RWPE2 (cell line): ENCODE data around the gene SLAMF8.

Experiments used
- ATAC-seq: fragments of 200-7000 bp; cut with Tn5 transposase; 3 replicates; pipeline ENCODE4 v1.9.1; 2021; ENCODE audit warnings: low read depth
- DNase-seq: peaks from one replicate; pipeline ENCODE4 v3.0.0-alpha.2; 2020; ENCODE audit warnings: low spot score
- H3K27ac ChIP-seq: fragments of 450-650 bp; 2 replicates; pipeline ENCODE4 v1.5.1; 2017; ENCODE audit warnings: mild to moderate bottlenecking; ENCODE audit not compliant: poor library complexity, severe bottlenecking
- H3K27me3 ChIP-seq: fragments of 250-450 bp; sonication (Bioruptor Pico); 2 replicates; pipeline ENCODE4 v1.5.1; 2021; ENCODE audit warnings: mild to moderate bottlenecking, moderate library complexity; ENCODE audit not compliant: insufficient read depth, poor library complexity, severe bottlenecking
- H3K36me3 ChIP-seq: fragments of 250-450 bp; sonication (Bioruptor Pico); 2 replicates; pipeline ENCODE4 v1.5.1; 2020; ENCODE audit warnings: low read depth, mild to moderate bottlenecking, moderate library complexity
- H3K4me1 ChIP-seq: fragments of 250-450 bp; sonication (Bioruptor Pico); 2 replicates; pipeline ENCODE4 v1.5.1; 2021; ENCODE audit warnings: mild to moderate bottlenecking, moderate library complexity; ENCODE audit not compliant: insufficient read depth, poor library complexity, severe bottlenecking
- H3K4me3 ChIP-seq: fragments of 250-450 bp; sonication (Bioruptor Pico); 2 replicates; pipeline ENCODE4 v1.5.1; 2021; ENCODE audit warnings: mild to moderate bottlenecking, moderate library complexity; ENCODE audit not compliant: severe bottlenecking
- H3K9me3 ChIP-seq: fragments of 250-450 bp; sonication (Bioruptor Pico); 2 replicates; pipeline ENCODE4 v1.5.1; 2021; ENCODE audit warnings: mild to moderate bottlenecking, moderate library complexity; ENCODE audit not compliant: severe bottlenecking
- CTCF ChIP-seq: fragments of 450-650 bp; IDR thresholded peaks from one replicate; pipeline ENCODE4 v1.5.1; 2017; ENCODE audit warnings: mild to moderate bottlenecking, moderate library complexity; ENCODE audit not compliant: poor library complexity, severe bottlenecking

SLAMF8 gene

GRCh38 chr1:159880430-159880829 lies 53.8 kb downstream of the SLAMF8 start:
- Histone ChIP-seq H3K27ac (peak overlapping the region; percentile 95), H3K9me3 (no peaks in the 10 kb centered on the region)
- DNase-seq: no peak

GRCh38 chr1:159881622-159882526 lies 55.2 kb downstream of the SLAMF8 start:
- DNase-seq: peak; percentile 98
- peak overlapping the region; percentile 95 for H3K27ac ChIP-seq
- ATAC-seq: peak; percentile 93

More at GRCh38 chr1:159880430-159880829, 53.8 kb downstream of the SLAMF8 start:
- no peak overlapping the region for H3K4me3 ChIP-seq
- no peaks in the 10 kb centered on the region for H3K27me3 ChIP-seq
- H3K4me1 ChIP-seq: peaks cover 43% of the 10 kb centered on the region
- no peak for TF ChIP-seq CTCF
- ATAC-seq: no peak
- no peaks in the 10 kb centered on the region for H3K36me3 ChIP-seq

DNA sequence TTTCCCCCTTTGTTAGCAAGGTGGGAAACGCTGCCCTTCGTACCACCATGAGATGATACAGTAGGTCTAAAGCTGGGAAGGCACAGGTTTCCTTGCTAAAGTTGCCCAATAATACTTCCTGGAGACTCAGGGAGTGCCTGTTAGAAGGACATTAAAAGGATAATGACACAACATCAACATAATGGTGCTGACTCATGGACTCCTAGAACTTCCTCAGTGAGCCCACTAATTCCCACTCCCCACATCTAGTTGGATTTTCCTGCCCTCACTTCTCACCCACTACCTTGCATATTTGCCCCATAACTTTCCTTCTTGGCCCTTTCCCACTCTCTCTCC lies 55.8 kb downstream of the SLAMF8 start:
- no peaks in the 10 kb centered on the region for H3K9me3 ChIP-seq
- H3K27ac ChIP-seq: peak overlapping the region; percentile 95
- H3K27me3 ChIP-seq: no peaks in the 10 kb centered on the region
- no peak for TF ChIP-seq CTCF
- peaks cover 43% of the 10 kb centered on the region for H3K4me1 ChIP-seq
- H3K36me3 ChIP-seq: no peaks in the 10 kb centered on the region
- H3K4me3 ChIP-seq: no peak overlapping the region
- DNase-seq: no peak
- ATAC-seq: peak; percentile 18; the same call in 1 of the 3 replicates

More at GRCh38 chr1:159881622-159882526, 55.2 kb downstream of the SLAMF8 start:
- H3K4me3 ChIP-seq: no peak overlapping the region
- H3K9me3 ChIP-seq: no peaks in the 10 kb centered on the region
- peaks cover 43% of the 10 kb centered on the region for H3K4me1 ChIP-seq
- no peak for TF ChIP-seq CTCF
- H3K27me3 ChIP-seq: no peaks in the 10 kb centered on the region
- no peaks in the 10 kb centered on the region for H3K36me3 ChIP-seq

DNA sequence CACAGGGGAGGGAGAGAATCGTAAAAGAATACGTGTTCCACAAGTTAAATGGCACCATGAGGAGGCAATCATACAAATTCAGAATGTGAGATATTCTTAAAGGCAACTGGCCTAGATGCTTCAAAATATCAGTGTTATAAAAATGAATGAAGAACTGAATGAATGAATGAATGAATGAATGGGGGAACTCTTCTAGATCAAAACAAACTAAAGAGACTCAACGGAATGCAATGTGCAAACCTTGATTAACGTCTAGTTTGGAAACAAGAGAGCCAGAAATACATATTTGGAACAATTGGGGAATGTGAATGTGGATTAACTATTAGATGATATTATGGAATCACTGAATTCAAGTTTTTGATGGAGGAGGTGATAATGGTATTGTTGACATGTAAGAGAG lies 56.5 kb downstream of the SLAMF8 start:
- ATAC-seq (no peak), DNase-seq (no peak)
- H3K27me3 ChIP-seq: no peaks in the 10 kb centered on the region
- TF ChIP-seq CTCF: no peak
- H3K4me1 ChIP-seq: peaks cover 42% of the 10 kb centered on the region
- no peak overlapping the region for H3K4me3 ChIP-seq
- H3K9me3 ChIP-seq: no peaks in the 10 kb centered on the region
- peak overlapping the region; percentile 95 for H3K27ac ChIP-seq
- no peaks in the 10 kb centered on the region for H3K36me3 ChIP-seq

DNA sequence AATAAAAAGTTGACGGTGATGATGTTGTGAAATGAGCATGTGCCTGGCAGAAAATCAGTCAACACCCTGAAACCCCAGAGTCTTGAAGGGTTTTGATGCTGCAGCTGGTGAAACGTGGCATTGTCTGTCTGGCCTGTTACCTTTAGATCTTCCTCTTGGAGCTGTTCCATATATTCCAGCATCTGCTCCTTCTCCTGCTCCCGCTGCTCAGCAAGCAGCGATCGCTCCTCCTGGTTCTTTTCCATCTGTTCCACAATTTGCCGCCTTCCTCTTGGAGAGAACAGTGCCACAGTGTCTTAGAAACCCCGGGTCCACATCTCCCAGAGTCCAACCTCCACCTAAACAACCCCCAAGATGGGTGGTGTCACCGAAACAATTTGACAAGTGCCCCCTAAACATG lies 57.6 kb downstream of the SLAMF8 start:
- TF ChIP-seq CTCF: no peak
- peaks cover 39% of the 10 kb centered on the region for H3K4me1 ChIP-seq
- H3K9me3 ChIP-seq: no peaks in the 10 kb centered on the region
- no peaks in the 10 kb centered on the region for H3K36me3 ChIP-seq
- H3K27ac ChIP-seq: no peak overlapping the region
- H3K4me3 ChIP-seq: no peak overlapping the region
- no peak for DNase-seq
- no peaks in the 10 kb centered on the region for H3K27me3 ChIP-seq
- ATAC-seq: no peak
